DND-41 (cell line): ENCODE measurements around the gene SAFB2.

ENCODE experiments used
- ATAC-seq: fragments of 200-7000 bp; cut with Tn5 transposase; 3 replicates; pipeline ENCODE4 v1.9.1; 2021; ENCODE audit warnings: low read depth; ENCODE audit not compliant: insufficient read depth
- DNase-seq: peaks from one replicate; pipeline ENCODE4 v3.0.0-alpha.2; 2020
- H2AFZ ChIP-seq: 2 replicates; pipeline ENCODE4 v1.6.0; 2012; ENCODE audit warnings: low read depth, low read length
- H3K27ac ChIP-seq: 2 replicates; pipeline ENCODE4 v1.5.1; 2012; ENCODE audit warnings: low read length, inconsistent platforms
- H3K27me3 ChIP-seq: fragments of 200-600 bp; sonication (generic); 2 replicates; pipeline ENCODE4 v1.6.0; 2012; ENCODE audit warnings: low read length, mild to moderate bottlenecking, inconsistent platforms; ENCODE audit not compliant: insufficient read depth, poor library complexity
- H3K36me3 ChIP-seq: 2 replicates; pipeline ENCODE4 v1.5.1; 2012; ENCODE audit warnings: low read length, inconsistent platforms; ENCODE audit not compliant: insufficient read depth
- H3K4me1 ChIP-seq: 2 replicates; pipeline ENCODE4 v1.5.1; 2012; ENCODE audit warnings: mild to moderate bottlenecking, low read length; ENCODE audit not compliant: insufficient read depth
- H3K4me2 ChIP-seq: 2 replicates; pipeline ENCODE4 v1.6.0; 2012; ENCODE audit warnings: mild to moderate bottlenecking, moderate library complexity, low read length, inconsistent platforms; ENCODE audit not compliant: insufficient read depth
- H3K4me3 ChIP-seq, 2 experiments: fragments of 200-600 bp in 1 of 2; shearing (Covaris generic) in 1 of 2; 2 replicates each; pipeline ENCODE4 v1.5.1; 2012 to 2016; ENCODE audit warnings: inconsistent platforms in 2 of 2, low read length in 2 of 2, mild to moderate bottlenecking in 2 of 2, low read depth in 1 of 2, moderate library complexity in 1 of 2
- H3K79me2 ChIP-seq: 2 replicates; pipeline ENCODE4 v1.6.0; 2012; ENCODE audit warnings: low read length, inconsistent platforms; ENCODE audit not compliant: insufficient read depth
- H3K9ac ChIP-seq: 2 replicates; pipeline ENCODE4 v1.6.0; 2012; ENCODE audit warnings: low read depth, mild to moderate bottlenecking, inconsistent platforms, low read length, moderate library complexity
- H3K9me3 ChIP-seq: 2 replicates; pipeline ENCODE4 v1.5.1; 2012; ENCODE audit warnings: low read length, moderate library complexity, mild to moderate bottlenecking, inconsistent platforms; ENCODE audit not compliant: insufficient read depth, severe bottlenecking
- H4K20me1 ChIP-seq: 2 replicates; pipeline ENCODE4 v1.6.0; 2012; ENCODE audit warnings: low read length; ENCODE audit not compliant: insufficient read depth
- EZH2 ChIP-seq: IDR thresholded peaks from 3 replicates; pipeline ENCODE4 v1.6.1; 2012; ENCODE audit warnings: borderline replicate concordance, low read depth, mild to moderate bottlenecking, moderate library complexity, low read length, inconsistent platforms; ENCODE audit not compliant: severe bottlenecking
- TF ChIP-seq, protein P1 (sequence below): IDR thresholded peaks from 2 replicates; pipeline ENCODE4 v1.5.1; 2012; ENCODE audit warnings: borderline replicate concordance, low read length, moderate library complexity, mild to moderate bottlenecking; ENCODE audit not compliant: poor library complexity, severe bottlenecking; ENCODE audit errors: extremely low read depth

Gene SAFB2

DNA sequence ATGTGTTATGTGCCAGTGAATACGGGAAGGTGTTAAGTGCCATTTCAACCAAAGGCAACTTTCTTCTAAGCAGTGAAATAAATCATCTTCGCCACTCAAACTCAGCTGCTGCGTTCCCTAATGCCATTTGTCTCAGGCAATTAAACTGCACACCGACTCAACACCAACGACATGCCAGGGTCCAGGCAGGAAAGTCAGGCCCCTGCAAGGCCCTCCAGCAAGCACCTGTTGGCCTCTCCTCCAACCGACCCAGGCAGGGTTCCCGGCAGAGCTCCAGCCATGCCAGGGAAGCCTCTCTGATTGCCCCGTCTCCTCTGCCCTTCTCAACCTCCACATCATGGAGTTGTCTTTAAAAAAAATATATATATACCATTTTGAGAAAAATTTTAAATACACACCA, 21.8 kb downstream of the SAFB2 start:
- H3K27me3 ChIP-seq = no peaks in the 10 kb centered on the region
- peaks cover 34% of the 10 kb centered on the region for H4K20me1 ChIP-seq
- H3K79me2 ChIP-seq = peaks cover 26% of the 10 kb centered on the region
- H3K4me3 ChIP-seq = no peak overlapping the region
- no peak overlapping the region for H3K27ac ChIP-seq
- peaks cover 94% of the 10 kb centered on the region for H3K36me3 ChIP-seq
- no peaks in the 10 kb centered on the region for H3K9me3 ChIP-seq
- H2AFZ ChIP-seq = no peak overlapping the region
- no peaks in the 10 kb centered on the region for H3K4me1 ChIP-seq
- H3K9ac ChIP-seq = no peak overlapping the region
- no peak overlapping the region for H3K4me2 ChIP-seq
- TF ChIP-seq EZH2 = no peak
- TF ChIP-seq, protein P1, sequence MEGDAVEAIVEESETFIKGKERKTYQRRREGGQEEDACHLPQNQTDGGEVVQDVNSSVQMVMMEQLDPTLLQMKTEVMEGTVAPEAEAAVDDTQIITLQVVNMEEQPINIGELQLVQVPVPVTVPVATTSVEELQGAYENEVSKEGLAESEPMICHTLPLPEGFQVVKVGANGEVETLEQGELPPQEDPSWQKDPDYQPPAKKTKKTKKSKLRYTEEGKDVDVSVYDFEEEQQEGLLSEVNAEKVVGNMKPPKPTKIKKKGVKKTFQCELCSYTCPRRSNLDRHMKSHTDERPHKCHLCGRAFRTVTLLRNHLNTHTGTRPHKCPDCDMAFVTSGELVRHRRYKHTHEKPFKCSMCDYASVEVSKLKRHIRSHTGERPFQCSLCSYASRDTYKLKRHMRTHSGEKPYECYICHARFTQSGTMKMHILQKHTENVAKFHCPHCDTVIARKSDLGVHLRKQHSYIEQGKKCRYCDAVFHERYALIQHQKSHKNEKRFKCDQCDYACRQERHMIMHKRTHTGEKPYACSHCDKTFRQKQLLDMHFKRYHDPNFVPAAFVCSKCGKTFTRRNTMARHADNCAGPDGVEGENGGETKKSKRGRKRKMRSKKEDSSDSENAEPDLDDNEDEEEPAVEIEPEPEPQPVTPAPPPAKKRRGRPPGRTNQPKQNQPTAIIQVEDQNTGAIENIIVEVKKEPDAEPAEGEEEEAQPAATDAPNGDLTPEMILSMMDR = no peak
- no peak for ATAC-seq
- DNase-seq = no peak

DNA sequence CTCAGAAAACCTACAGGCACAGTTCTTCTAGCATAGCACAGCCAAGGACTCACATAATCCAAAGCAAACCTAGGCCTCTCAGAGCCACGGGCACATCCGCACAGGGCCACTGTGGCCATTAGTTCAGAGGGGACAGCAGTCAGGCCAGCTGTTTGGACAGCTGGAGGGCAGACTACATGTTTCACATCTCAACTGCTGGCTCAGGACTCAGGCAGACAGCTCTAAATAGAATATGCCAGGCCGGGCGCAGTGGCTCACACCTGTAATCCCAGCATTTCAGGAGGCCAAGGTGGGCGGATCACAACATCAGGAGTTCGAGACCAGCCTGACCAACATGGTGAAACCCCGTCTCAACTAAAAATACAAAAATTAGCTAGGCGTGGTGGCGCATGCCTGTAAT, 26.8 kb downstream of the SAFB2 start:
- no peak overlapping the region for H2AFZ ChIP-seq
- H3K27me3 ChIP-seq = no peaks in the 10 kb centered on the region
- peaks cover 34% of the 10 kb centered on the region for H4K20me1 ChIP-seq
- TF ChIP-seq, protein P1 = no peak
- no peak for TF ChIP-seq EZH2
- H3K9ac ChIP-seq = no peak overlapping the region
- H3K9me3 ChIP-seq = no peaks in the 10 kb centered on the region
- H3K27ac ChIP-seq = no peak overlapping the region
- H3K4me2 ChIP-seq = no peak overlapping the region
- peaks cover 98% of the 10 kb centered on the region for H3K36me3 ChIP-seq
- DNase-seq (no peak), ATAC-seq (no peak)
- no peak overlapping the region for H3K4me3 ChIP-seq
- H3K4me1 ChIP-seq = no peaks in the 10 kb centered on the region
- peaks cover 6% of the 10 kb centered on the region; the same call in 1 of the 2 replicates for H3K79me2 ChIP-seq

DNA sequence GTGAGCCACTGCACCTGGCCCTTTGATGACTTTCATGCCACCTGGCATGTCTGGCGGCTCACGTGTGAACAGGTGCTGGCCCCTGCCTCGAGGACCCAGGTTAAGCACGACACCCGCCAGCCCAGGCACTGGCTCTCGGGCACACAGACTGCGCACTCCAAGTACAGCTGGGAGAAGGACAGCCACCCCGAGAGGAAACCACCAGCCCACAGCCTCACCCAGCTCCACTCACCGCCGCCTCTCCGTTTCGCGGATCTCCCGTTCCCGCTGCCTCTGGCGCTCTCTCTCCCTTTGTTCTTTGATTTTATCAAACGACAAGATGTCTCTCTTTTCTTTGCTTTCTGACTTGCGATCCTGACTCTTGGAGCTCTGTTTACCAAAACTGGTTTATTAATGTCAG, 27.4 kb downstream of the SAFB2 start:
- ATAC-seq (no peak), DNase-seq (no peak)
- peaks cover 39% of the 10 kb centered on the region for H4K20me1 ChIP-seq
- no peak overlapping the region for H3K9ac ChIP-seq
- no peaks in the 10 kb centered on the region for H3K4me1 ChIP-seq
- TF ChIP-seq EZH2 = no peak
- TF ChIP-seq, protein P1 = no peak
- H3K27me3 ChIP-seq = no peaks in the 10 kb centered on the region
- H3K36me3 ChIP-seq = peaks cover 98% of the 10 kb centered on the region
- H3K9me3 ChIP-seq = no peaks in the 10 kb centered on the region
- H3K79me2 ChIP-seq = peaks cover 6% of the 10 kb centered on the region; the same call in 1 of the 2 replicates
- H2AFZ ChIP-seq = no peak overlapping the region
- no peak overlapping the region for H3K27ac ChIP-seq
- no peak overlapping the region for H3K4me2 ChIP-seq
- no peak overlapping the region for H3K4me3 ChIP-seq

DNA sequence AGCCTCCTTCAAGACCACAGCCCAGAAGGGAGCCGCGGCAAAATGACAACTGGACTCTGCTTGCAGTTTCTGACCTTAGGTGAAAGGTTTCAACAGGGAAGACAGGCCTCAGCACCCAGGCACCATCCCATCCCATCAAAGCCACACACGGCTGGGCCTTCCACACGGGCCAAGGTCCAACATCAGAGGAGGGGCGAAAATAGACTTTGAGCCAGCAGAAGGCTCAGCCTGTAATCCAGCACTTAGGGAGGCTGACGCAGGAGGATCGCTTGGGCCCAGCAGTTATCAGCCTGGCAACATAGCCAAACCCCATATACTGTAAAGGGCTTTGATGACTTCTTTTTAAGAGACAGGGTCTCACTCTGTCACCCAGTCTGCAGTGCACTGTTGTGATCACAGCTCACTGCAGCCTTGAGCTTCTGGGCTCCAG, 28.0 kb downstream of the SAFB2 start:
- TF ChIP-seq EZH2 = no peak
- TF ChIP-seq, protein P1 = no peak
- peaks cover 6% of the 10 kb centered on the region; the same call in 1 of the 2 replicates for H3K79me2 ChIP-seq

More for the DNA sequence above, 28.0 kb downstream of the SAFB2 start:
- Histone ChIP-seq H2AFZ (no peak overlapping the region), H3K27ac (no peak overlapping the region), H3K9me3 (no peaks in the 10 kb centered on the region), H3K9ac (no peak overlapping the region), H3K27me3 (no peaks in the 10 kb centered on the region), H3K4me1 (no peaks in the 10 kb centered on the region), H3K4me2 (no peak overlapping the region), H3K4me3 (no peak overlapping the region), H3K36me3 (peaks cover 98% of the 10 kb centered on the region), H4K20me1 (peaks cover 45% of the 10 kb centered on the region)
- no peak for ATAC-seq
- DNase-seq = no peak
